Neural cell (in vitro differentiated cells): ENCODE results near the gene LCN2. TPM values are rescaled to one million over a fixed set of nuclear protein-coding genes. Genes with fewer than 3 reads are reported as not detected.
A peak's percentile ranks its signal among the peaks of the same experiment; 100 is the strongest.

Source experiments
- H2AFZ ChIP-seq: fragments of 200-600, 300-800 bp; sonication (generic), shearing (Covaris generic); 2 replicates; pipeline ENCODE4 v1.6.0; 2014; ENCODE audit warnings: low read depth, mild to moderate bottlenecking, antibody characterized with exemption, low read length, moderate library complexity
- H3F3A ChIP-seq: fragments of 200-600 bp; shearing (Covaris generic); 2 replicates; pipeline ENCODE4 v1.6.1; 2016; ENCODE audit warnings: mild to moderate bottlenecking, moderate library complexity, mixed read lengths, antibody characterized with exemption, low read length; ENCODE audit not compliant: insufficient read depth, poor library complexity, severe bottlenecking
- H3K27ac ChIP-seq: fragments of 200-600, 300-800 bp; sonication (generic), shearing (Covaris generic); 2 replicates; pipeline ENCODE4 v1.5.1; 2014; ENCODE audit warnings: mild to moderate bottlenecking, low read length, moderate library complexity
- H3K27me3 ChIP-seq: fragments of 300-800, 200-600 bp; sonication (generic), shearing (Covaris generic); 2 replicates; pipeline ENCODE4 v1.6.0; 2014; ENCODE audit warnings: mild to moderate bottlenecking, low read depth, low read length, moderate library complexity; ENCODE audit not compliant: insufficient read depth
- H3K36me3 ChIP-seq: fragments of 300-800, 200-600 bp; sonication (generic), shearing (Covaris generic); 2 replicates; pipeline ENCODE4 v1.5.1; 2014; ENCODE audit warnings: mild to moderate bottlenecking, antibody characterized with exemption, low read length, moderate library complexity; ENCODE audit not compliant: insufficient read depth
- H3K4me2 ChIP-seq: fragments of 300-800, 200-600 bp; sonication (generic), shearing (Covaris generic); 2 replicates; pipeline ENCODE4 v1.6.0; 2014; ENCODE audit warnings: mild to moderate bottlenecking, low read length
- H3K4me3 ChIP-seq: fragments of 300-800, 200-600 bp; sonication (generic), shearing (Covaris generic); 2 replicates; pipeline ENCODE4 v1.5.1; 2014; ENCODE audit warnings: mild to moderate bottlenecking, low read length, moderate library complexity
- H3K79me2 ChIP-seq: fragments of 200-600 bp; shearing (Covaris generic); replicated peaks from 2 replicates; pipeline ENCODE4 v1.6.0; 2014; ENCODE audit warnings: mild to moderate bottlenecking, low read length, moderate library complexity; ENCODE audit not compliant: insufficient read depth
- H3K9ac ChIP-seq: fragments of 300-800, 200-600 bp; sonication (generic), shearing (Covaris generic); 2 replicates; pipeline ENCODE4 v1.6.1; 2016; ENCODE audit warnings: mild to moderate bottlenecking, low read length, mixed read lengths
- H3K9me2 ChIP-seq: fragments of 200-600 bp; shearing (Covaris generic); 2 replicates; pipeline ENCODE4 v1.6.1; 2016; ENCODE audit warnings: mild to moderate bottlenecking, low read length, mixed read lengths; ENCODE audit not compliant: insufficient read depth
- H3K9me3 ChIP-seq: fragments of 200-600, 300-800 bp; sonication (generic), shearing (Covaris generic); 2 replicates; pipeline ENCODE4 v1.6.1; 2016; ENCODE audit warnings: mild to moderate bottlenecking, mixed run types, low read length, moderate library complexity, mixed read lengths
- H4K20me1 ChIP-seq: fragments of 200-600 bp; shearing (Covaris generic); 2 replicates; pipeline ENCODE4 v1.6.1; 2016; ENCODE audit warnings: mild to moderate bottlenecking, mixed run types; ENCODE audit not compliant: insufficient read depth
- EP300 ChIP-seq: fragments of 450-650 bp; conservative IDR thresholded peaks from 2 replicates; pipeline ENCODE4 v1.6.1; 2014; ENCODE audit warnings: antibody characterized with exemption, mild to moderate bottlenecking, moderate library complexity; ENCODE audit not compliant: poor library complexity, severe bottlenecking
- EZH2 ChIP-seq: fragments of 200-600, 300-800 bp; shearing (Covaris generic), sonication (generic); IDR thresholded peaks from 2 replicates; pipeline ENCODE4 v1.6.1; 2014; ENCODE audit warnings: antibody characterized with exemption, low read length, borderline replicate concordance, mild to moderate bottlenecking; ENCODE audit not compliant: insufficient read depth, poor library complexity, severe bottlenecking
- MXI1 ChIP-seq: fragments of 450-650 bp; conservative IDR thresholded peaks from 2 replicates; pipeline ENCODE4 v1.6.1; 2014; ENCODE audit warnings: antibody characterized with exemption, mild to moderate bottlenecking; ENCODE audit not compliant: poor library complexity, severe bottlenecking
- POLR2AphosphoS5 ChIP-seq: IDR thresholded peaks from 2 replicates; pipeline ENCODE4 v1.6.1; 2012
- RAD21 ChIP-seq: fragments of 450-650 bp; conservative IDR thresholded peaks from 2 replicates; pipeline ENCODE4 v1.6.1; 2014; ENCODE audit warnings: antibody characterized with exemption, mild to moderate bottlenecking, moderate library complexity
- SMC3 ChIP-seq: fragments of 450-650 bp; conservative IDR thresholded peaks from 2 replicates; pipeline ENCODE4 v1.6.1; 2014; ENCODE audit warnings: antibody characterized with exemption, mild to moderate bottlenecking, moderate library complexity; ENCODE audit not compliant: poor library complexity
- TAF1 ChIP-seq: IDR thresholded peaks from 2 replicates; pipeline ENCODE4 v1.6.1; 2012; ENCODE audit warnings: low read depth
- polyA plus RNA-seq: library from polyadenylated mRNA; depleted of rRNA; stranded (reverse); fragments of >200 nt; gene quantifications from 2 replicates; pipeline ENCODE4 v1.2.3, GENCODE V29; 2014
- TF ChIP-seq, protein P1 (sequence below): fragments of 450-650 bp; IDR thresholded peaks from 2 replicates; pipeline ENCODE4 v1.5.1; 2014; ENCODE audit warnings: antibody characterized with exemption, mild to moderate bottlenecking, moderate library complexity; ENCODE audit not compliant: poor library complexity, severe bottlenecking
- TF ChIP-seq, protein P2 (sequence below): IDR thresholded peaks from 2 replicates; pipeline ENCODE4 v1.6.1; 2012; ENCODE audit warnings: borderline replicate concordance

Gene LCN2
- polyA plus RNA-seq, 1 donor from 2014 or later: not detected

DNA sequence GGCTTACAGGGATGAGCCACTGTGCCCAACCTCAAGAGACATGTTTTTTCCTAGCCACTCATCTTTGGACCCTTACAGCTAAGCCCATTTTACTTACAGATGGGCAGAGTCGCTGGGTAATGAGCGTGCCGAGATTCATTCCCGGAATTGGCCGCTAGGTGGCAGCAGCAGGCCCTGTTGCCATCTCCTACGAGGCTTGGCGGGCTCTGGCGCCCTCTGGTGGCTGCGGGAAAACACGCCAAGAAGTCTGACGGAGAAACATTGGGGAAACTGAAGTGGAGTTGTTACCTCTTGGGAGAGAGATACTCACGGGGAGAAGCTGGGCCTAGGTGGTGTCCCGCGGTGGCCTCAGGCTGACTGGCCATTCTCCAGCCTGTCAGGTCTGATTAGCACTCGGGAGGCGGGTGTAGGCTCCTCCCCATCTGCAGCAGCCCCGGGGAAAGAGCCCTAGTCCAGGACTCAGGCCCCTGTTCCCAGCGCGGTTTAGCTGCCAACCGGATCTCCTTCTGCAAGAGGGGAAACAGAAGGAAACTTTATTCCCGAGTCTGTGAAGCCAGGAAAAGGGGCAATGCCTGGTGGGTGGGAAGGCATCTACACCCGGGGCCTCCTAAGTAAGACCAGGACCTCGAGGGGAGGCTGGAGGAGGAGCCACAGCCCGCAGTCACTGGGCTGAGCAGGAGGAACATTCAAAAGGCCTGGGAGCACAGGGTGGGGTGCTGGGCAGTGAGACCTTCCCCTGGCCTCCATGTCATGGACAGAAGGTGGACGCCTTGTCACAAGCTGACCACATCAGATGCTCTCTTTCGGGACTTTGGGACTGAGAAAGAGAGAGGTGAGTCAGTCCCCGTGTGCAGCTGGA, 31.4 kb upstream of the LCN2 start:
- Histone ChIP-seq H3K27ac (no peak overlapping the region), H3K4me3 (no peak overlapping the region), H3K79me2 (no peaks in the 10 kb centered on the region), H3K9ac (peak overlapping the region; percentile 6), H3K9me2 (no peaks in the 10 kb centered on the region), H3K4me2 (no peak overlapping the region), H3K9me3 (no peaks in the 10 kb centered on the region), H3F3A (no peaks in the 10 kb centered on the region), H4K20me1 (no peaks in the 10 kb centered on the region), H2AFZ (no peak overlapping the region), H3K27me3 (no peaks in the 10 kb centered on the region), H3K36me3 (no peaks in the 10 kb centered on the region)
- TF ChIP-seq, protein P1, sequence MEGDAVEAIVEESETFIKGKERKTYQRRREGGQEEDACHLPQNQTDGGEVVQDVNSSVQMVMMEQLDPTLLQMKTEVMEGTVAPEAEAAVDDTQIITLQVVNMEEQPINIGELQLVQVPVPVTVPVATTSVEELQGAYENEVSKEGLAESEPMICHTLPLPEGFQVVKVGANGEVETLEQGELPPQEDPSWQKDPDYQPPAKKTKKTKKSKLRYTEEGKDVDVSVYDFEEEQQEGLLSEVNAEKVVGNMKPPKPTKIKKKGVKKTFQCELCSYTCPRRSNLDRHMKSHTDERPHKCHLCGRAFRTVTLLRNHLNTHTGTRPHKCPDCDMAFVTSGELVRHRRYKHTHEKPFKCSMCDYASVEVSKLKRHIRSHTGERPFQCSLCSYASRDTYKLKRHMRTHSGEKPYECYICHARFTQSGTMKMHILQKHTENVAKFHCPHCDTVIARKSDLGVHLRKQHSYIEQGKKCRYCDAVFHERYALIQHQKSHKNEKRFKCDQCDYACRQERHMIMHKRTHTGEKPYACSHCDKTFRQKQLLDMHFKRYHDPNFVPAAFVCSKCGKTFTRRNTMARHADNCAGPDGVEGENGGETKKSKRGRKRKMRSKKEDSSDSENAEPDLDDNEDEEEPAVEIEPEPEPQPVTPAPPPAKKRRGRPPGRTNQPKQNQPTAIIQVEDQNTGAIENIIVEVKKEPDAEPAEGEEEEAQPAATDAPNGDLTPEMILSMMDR: peak; percentile 100
- no peak for TF ChIP-seq EZH2
- peak; percentile 97 for TF ChIP-seq RAD21
- peak; percentile 97 for TF ChIP-seq SMC3

DNA sequence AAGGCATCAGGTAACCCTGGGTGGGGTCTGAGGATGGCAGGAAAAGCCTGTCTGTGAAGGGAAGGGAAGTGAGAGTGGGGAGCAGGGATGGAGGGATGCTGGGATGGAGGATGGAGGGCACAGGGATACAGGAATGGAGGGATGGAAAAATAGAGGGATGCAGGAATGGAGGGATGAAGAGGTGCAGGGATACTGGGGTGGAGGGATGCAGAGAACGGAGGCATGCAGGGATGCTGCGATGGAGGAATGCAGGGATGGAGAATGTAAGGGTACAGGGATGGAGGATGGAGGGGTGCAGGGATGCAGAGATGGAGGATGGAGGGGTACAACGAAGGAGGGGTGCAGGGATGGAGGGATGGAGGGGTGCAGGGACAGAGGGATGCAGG, 30.8 kb upstream of the LCN2 start:
- Histone ChIP-seq H3K36me3 (no peaks in the 10 kb centered on the region), H4K20me1 (no peaks in the 10 kb centered on the region), H3K9ac (peak overlapping the region; percentile 6), H3K4me3 (no peak overlapping the region), H2AFZ (no peak overlapping the region), H3F3A (no peaks in the 10 kb centered on the region), H3K79me2 (no peaks in the 10 kb centered on the region), H3K27me3 (no peaks in the 10 kb centered on the region), H3K9me3 (no peaks in the 10 kb centered on the region), H3K27ac (no peak overlapping the region), H3K9me2 (no peaks in the 10 kb centered on the region), H3K4me2 (no peak overlapping the region)
- no peak for TF ChIP-seq TAF1
- no peak for TF ChIP-seq POLR2AphosphoS5
- TF ChIP-seq, protein P1: no peak
- no peak for TF ChIP-seq EP300
- no peak for TF ChIP-seq MXI1
- no peak for TF ChIP-seq RAD21
- no peak for TF ChIP-seq EZH2
- no peak for TF ChIP-seq SMC3
- TF ChIP-seq, protein P2, sequence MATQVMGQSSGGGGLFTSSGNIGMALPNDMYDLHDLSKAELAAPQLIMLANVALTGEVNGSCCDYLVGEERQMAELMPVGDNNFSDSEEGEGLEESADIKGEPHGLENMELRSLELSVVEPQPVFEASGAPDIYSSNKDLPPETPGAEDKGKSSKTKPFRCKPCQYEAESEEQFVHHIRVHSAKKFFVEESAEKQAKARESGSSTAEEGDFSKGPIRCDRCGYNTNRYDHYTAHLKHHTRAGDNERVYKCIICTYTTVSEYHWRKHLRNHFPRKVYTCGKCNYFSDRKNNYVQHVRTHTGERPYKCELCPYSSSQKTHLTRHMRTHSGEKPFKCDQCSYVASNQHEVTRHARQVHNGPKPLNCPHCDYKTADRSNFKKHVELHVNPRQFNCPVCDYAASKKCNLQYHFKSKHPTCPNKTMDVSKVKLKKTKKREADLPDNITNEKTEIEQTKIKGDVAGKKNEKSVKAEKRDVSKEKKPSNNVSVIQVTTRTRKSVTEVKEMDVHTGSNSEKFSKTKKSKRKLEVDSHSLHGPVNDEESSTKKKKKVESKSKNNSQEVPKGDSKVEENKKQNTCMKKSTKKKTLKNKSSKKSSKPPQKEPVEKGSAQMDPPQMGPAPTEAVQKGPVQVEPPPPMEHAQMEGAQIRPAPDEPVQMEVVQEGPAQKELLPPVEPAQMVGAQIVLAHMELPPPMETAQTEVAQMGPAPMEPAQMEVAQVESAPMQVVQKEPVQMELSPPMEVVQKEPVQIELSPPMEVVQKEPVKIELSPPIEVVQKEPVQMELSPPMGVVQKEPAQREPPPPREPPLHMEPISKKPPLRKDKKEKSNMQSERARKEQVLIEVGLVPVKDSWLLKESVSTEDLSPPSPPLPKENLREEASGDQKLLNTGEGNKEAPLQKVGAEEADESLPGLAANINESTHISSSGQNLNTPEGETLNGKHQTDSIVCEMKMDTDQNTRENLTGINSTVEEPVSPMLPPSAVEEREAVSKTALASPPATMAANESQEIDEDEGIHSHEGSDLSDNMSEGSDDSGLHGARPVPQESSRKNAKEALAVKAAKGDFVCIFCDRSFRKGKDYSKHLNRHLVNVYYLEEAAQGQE: no peak
